Omental fat pad (tissue), 4 donors: ENCODE results near the gene HYAL1. TPM values are rescaled to one million over a fixed set of nuclear protein-coding genes. Genes with fewer than 3 reads are reported as not detected.

Experiments used
- ATAC-seq: fragments of 150-250 bp; one replicate; pipeline ENCODE4 v1.9.1; 2016; ENCODE audit warnings: mild to moderate bottlenecking, moderate library complexity; ENCODE audit not compliant: low FRiP score
- DNase-seq: peaks from one replicate; pipeline ENCODE4 v3.0.0-alpha.2; 2019; ENCODE audit warnings: low spot score
- total RNA-seq, 4 donors: library from RNA; depleted of rRNA; stranded (reverse); fragments of >200 nt; gene quantifications; one replicate each; pipeline ENCODE4 v1.1.0, GENCODE V29; 2016
- TF ChIP-seq, protein P1 (sequence below), 3 donors: fragments of 450-650 bp; IDR thresholded peaks; one replicate each; pipeline ENCODE4 v1.5.1; 2016 to 2017; ENCODE audit warnings: antibody characterized with exemption in 3 of 3, mild to moderate bottlenecking in 3 of 3, moderate library complexity in 2 of 3

The HYAL1 gene
- total RNA-seq, 4 donors from 2014 or later = 6.8 to 32.3 (median 14.6) TPM

DNA sequence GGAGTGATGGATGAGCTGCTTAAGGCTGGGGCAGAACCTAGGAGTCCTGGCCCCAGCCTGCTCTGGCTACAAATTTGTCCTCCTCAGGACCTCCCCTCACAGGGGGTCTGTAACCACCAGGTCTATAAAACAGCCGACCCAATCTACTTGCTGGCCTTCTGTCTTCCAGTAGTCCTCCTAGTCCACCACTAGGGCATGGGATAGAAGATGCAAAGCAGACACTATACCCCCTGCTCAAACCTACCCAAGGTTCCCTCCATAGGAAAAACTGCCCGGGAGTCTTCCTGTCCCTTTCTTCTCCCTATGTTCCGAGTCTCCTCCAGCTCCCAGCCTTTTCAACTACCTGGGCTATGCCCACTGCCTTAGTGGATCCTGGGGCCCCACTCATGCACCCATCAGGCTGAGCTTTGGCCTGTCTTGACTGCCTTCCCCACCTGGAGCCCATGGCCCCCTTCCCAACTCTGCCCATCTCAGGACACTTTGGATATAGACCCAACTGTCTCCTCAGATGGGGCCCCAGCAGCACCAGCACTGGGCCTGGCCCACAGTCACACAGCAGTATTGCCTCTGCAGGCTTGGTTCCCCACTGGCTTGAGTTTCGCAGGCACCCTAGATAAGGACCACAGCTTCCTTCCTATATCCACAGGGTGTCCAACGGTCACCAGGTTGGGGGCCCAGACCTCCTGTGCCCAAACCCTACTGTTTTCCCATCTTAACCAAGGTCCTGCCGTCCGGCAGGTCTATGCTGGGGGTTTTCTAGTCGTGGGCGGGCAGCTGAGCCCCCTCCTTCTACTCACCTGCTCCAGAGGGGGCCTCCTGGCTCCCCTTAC is 5.3 kb downstream of the HYAL1 start:
- no peak for DNase-seq
- ATAC-seq = no peak
- TF ChIP-seq, protein P1, sequence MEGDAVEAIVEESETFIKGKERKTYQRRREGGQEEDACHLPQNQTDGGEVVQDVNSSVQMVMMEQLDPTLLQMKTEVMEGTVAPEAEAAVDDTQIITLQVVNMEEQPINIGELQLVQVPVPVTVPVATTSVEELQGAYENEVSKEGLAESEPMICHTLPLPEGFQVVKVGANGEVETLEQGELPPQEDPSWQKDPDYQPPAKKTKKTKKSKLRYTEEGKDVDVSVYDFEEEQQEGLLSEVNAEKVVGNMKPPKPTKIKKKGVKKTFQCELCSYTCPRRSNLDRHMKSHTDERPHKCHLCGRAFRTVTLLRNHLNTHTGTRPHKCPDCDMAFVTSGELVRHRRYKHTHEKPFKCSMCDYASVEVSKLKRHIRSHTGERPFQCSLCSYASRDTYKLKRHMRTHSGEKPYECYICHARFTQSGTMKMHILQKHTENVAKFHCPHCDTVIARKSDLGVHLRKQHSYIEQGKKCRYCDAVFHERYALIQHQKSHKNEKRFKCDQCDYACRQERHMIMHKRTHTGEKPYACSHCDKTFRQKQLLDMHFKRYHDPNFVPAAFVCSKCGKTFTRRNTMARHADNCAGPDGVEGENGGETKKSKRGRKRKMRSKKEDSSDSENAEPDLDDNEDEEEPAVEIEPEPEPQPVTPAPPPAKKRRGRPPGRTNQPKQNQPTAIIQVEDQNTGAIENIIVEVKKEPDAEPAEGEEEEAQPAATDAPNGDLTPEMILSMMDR (IDR thresholded peaks at IDR 0.05) = no peak

DNA sequence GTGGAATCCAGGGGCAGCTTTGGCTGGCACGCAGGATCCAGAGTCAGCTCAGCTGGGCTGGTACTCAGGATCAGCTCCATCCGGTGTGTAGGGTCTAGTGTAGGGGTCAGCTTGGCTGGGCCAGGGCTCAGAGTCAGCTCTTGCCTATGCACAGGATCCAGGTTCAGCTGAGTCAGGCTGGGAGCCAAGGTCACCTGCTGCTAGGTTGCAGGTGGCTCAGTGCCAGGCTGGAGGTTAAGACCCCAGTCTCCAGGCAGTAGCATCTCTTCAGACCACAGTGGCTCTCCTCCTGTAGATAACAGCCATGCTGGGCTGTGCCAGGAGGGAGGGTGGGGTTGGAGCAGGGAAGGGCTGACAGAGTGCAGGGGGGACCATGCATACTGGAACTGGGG is 6.0 kb downstream of the HYAL1 start:
- no peak for ATAC-seq
- no peak for DNase-seq
- TF ChIP-seq, protein P1 (IDR thresholded peaks at IDR 0.05) = no peak

DNA sequence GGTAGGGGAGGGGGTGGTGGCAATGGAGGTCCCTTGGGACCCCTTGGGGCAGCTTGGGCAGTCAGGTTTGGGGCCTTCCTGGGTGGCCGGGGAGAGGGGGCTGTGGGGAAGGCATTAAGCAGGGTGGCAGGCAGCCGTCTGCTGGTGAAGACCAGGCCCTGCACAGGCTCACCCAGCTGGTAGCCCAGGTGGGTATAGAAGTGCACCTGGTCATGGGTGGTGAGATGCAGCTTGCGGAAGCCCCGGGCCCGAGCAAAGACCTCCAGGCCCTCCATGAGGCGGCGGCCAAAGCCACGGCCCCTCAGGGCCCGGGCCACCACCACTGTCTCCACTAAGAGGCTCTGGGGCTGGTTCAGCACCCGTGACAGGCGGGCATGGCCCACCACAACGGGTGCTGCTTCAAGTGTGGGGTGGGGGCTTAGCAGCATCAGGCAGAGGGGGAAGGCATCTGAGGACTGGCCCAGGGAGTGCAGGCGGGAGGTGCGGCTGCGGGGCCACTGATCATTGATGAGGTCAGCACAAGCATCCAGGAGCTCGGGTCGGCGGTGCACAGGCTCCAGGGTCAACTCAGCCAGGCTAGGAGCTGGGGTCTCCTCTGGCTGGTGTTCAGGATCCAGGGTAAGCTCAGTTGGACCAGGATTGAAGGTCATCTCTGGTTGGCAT is 6.5 kb downstream of the HYAL1 start:
- no peak for DNase-seq
- no peak for ATAC-seq

DNA sequence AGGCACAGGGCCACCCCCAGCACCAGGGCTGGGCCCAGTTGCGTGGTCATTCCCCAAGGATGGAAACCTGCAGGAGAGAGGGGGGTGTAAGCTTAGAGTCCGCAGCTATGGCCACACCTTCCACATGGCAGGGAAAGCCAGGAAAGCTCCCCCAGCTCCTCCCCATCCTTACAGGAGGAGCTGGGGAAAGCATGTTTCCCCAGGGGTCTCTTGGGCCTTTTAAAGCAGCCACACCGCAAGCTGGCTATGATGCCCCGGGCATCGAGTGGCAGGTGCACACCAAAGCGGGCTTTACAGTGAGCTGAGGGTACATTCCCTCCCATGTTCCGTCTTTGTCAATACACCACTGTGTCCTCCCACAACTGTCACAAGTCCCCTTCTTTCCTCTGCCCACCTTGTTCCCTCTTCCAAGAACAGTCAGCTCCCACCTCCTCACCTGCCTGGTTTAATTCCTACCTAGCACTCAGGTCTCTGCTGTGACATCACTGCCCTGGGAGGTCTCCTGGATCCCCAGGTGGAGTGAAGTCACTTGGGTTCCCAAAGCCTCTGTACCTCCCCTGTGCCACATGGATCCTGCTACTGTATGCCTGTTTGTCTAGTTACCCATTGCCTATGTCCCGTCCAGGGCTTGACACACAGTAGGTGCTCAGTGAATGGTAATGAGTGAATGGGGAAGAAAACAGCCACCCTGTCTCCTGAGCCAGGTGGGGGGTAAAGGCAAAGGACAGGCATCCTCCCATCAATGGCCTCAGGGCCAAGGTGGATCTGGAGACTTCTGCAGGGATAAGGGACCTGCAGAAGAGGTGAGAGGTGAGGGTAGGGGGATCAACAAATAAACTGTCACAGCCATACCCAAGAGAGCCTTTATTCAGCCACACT is 7.6 kb downstream of the HYAL1 start:
- no peak for DNase-seq
- no peak for ATAC-seq
- TF ChIP-seq, protein P1 (IDR thresholded peaks at IDR 0.05) = no peak

More for the DNA sequence above, 6.5 kb downstream of the HYAL1 start:
- TF ChIP-seq, protein P1 (IDR thresholded peaks at IDR 0.05) = no peak

DNA sequence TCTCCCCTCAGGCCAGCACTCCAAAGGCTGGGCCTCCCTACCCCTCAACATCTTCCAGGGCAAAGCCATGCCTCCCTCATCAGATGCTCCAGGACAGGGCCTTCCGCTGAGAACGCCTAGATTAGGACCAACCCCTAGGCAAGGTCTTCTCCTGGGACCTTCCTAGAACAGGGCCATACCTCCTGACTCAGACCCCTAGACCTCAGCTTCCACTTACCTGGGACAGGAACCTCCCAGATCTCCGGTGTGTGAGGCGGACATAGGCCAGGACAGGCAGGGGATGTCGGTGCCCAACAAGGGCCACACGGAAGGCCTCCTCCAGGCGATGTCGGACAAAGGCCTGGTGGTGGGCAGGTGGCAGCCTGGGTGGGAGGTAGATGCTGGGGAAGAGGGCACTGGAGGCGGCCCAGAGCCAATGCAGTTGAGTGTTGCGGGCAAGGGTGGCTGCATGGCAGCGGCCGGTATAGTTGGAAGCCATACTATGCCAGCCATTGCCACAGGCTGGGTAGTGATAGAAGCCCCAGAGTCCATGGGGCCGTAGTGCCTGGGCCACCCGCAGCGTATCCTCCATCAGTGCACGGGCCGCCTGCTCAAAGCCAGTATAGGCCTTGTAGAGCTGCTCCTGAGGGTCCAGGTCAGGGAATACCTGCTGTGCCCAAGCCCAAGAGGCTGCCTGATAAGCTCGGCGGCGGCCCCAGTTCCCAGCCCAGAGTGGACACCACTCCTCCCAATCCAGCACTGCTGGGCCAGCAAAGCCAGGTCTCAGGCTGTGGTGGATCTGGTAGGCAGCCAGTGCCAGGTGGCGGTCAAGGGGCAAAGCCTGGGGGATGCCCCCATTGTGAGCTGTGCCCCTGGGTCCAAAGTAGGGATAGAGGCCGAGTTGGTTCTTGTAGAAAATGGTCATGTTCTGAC is 8.6 kb downstream of the HYAL1 start:
- TF ChIP-seq, protein P1 (IDR thresholded peaks at IDR 0.05) = no peak
- no peak for DNase-seq
- ATAC-seq = no peak

DNA sequence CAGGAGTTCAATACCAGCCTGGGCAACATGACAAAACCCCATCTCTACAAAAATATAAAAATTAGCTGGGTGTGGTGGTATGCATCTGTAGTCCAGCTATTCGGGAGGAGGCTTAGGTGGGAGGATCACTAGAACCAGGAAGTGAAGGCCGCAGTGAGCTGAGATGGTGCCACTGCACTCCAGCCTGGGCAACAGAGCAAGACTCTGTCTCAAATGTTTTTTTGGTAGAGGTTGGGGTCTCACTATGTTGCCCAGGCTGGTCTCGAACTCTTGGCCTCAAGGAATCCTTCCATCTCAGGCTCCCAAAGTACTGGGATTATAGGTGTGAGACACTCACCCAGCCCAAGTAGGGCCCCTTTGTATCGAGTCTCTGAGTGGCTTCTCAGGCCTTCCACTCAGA is 9.3 kb downstream of the HYAL1 start:
- TF ChIP-seq, protein P1 (IDR thresholded peaks at IDR 0.05) = no peak
- DNase-seq (no peak), ATAC-seq (no peak)
